Frontal cortex (tissue), 4 donors: ENCODE results near the gene DNASE1L3. TPM values are rescaled to one million over a fixed set of nuclear protein-coding genes. Genes with fewer than 3 reads are reported as not detected.

Experiments used
- DNase-seq, 2 donors: peaks; one replicate each; pipeline ENCODE4 v3.0.0; 2012; ENCODE audit warnings: low spot score in 2 of 2
- FAIRE-seq: peaks from 2 replicates; lab custom pipeline; 2012; peaks lifted over from hg19 to GRCh38; lab: Jason Lieb, UNC
- total RNA-seq: library from RNA; depleted of rRNA; stranded (reverse); fragments of >200 nt; gene quantifications from one replicate; pipeline ENCODE4 v1.2.3, GENCODE V29; 2014
- donor health status: control.
- donor health status: control.
- donor health status: control.

Gene DNASE1L3
- total RNA-seq, 1 donor from 2014 or later = 0.41 TPM

DNA sequence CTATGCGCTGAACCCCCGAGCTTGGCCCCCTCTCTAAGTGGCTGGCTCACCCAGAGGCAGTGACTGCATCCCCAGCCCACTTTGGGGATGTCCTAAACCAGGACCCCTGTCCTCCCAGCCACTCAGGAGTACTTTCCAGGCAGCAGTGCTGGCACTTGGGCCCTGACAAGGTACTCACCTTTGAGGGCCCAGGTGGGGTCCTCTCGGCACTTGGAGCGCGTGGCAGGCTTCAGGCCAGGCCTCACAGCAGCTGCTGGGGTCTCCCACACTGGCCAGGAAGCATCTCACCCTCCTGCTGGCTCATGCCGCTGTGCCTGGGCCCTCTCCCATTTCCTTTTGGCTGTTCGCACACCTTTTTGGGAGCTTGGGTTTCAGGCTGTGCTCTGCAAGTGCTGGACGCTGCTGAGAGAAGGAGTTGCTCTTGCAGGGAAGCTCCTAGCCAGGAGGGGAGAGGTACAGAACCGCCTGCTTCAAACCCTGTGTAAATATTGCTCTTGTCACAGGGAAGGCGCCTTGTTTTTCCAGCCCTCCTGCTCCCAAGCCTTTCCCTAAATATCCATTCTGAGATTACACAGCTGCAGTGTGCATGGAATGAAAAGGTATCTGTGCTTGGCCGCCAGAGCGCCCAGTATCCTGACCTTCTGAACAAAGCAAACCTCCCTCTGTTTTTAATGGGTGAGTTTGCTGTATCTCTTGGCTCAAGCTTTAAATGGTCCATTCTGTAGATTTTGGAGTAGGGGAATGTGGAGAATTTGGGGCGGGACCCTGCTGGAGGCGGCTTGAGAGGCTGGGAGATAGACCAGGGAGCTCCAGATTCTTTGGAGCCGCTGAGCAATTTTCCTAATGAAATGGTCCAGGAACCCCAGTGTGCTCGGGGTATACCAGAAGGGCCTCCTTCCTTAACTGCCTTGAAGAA lies 45.6 kb downstream of the DNASE1L3 start:
- no peak for FAIRE-seq
- DNase-seq = no peak

- DNase-seq (no peak), FAIRE-seq (no peak)
These were observed 46.4 kb downstream of the DNASE1L3 start for GRCh38 chr3:58164199-58164879.

DNA sequence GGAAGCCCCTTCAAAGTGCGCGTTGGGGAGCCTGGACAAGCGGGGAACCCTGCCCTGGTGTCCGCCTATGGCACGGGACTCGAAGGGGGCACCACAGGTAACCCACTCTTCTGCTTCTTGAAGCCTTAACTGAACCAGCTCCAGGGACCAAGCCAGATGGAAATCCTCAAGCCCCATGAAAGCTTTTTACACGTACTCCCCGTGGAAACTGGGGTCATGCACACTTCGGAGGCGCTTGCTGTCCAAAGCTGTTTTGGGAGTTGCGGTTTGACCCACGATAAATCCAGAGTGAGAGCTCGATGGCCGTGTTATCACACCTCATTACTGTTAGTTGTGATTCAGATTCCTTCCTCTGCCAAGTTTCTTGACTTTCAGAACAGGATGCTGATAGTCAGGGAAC lies 47.5 kb downstream of the DNASE1L3 start:
- no peak for FAIRE-seq
- DNase-seq = no peak

- no peak for FAIRE-seq
- DNase-seq = no peak
These were observed 49.1 kb downstream of the DNASE1L3 start for GRCh38 chr3:58161435-58162398.

DNA sequence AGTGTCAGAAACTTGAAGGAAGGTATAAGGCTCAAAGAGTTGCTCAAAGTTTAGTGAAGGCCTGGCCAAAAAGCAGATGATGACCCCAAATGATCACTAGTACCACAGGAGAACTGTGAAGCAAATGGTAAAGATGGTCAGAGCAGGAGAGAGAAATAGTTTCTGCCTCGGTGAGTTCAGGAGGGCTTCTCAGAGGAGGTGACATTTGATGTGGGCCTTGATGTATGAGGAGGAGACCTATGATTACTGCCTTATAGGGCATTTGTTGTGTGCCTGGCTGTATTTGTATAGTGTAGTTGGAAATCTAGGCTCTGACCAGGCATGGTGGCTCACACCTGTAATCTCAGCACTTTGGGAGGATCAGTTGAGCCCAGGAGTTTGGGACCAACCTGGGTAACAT lies 50.4 kb downstream of the DNASE1L3 start:
- no peak for DNase-seq
- FAIRE-seq = no peak

DNA sequence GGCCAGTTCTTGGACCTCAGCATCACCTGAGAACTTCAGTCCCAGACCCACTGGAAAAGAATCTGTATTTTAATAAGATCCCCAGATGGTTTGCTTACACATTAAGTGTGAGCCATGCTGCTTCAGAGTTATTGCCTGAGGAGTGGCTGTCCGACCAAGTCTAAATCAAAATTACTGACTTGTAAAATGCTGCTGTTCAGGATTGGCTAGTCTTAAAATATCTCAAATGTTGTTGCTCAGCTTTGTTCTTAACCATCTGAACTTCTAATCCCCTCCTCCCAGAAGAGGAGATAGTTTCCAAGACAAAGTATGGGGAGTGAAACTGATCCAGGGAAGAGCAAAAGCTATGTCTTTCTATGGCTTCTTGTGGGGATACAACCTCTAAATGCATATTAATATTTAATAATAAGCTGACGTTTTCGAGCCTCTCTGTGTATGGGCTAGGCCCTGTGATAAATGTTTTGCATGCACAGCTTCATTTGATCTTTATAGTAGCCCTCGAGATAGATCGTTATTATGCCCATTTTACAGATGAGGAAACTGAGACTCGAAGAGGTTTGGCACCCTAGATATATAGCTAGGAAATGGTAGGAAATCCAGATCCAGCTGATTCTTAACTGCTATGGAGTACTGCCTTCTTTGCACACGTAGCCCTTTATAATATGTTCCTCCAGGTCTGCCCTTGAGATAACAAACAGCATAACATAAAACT lies 52.2 kb downstream of the DNASE1L3 start:
- DNase-seq = no peak
- no peak for FAIRE-seq

DNA sequence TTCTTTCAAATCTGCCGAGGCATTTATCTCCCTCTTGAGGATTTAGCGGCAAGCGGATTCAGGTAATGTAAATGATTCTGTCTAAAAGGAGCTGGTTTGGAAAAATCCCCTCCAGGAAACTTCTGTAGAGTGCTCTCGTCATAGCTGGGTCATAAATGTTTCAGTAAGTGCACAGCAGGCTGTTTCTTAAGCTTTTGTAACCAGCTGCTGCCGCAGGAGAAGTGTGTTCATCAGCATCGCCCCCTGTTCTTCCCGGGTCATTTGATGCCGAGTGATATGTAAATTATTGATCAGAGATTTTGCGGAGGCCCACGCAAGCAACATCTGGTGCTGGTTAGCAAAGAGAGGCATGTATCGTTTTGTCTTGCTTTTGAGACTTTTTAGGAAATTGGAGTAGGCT lies 53.1 kb downstream of the DNASE1L3 start:
- FAIRE-seq (no peak), DNase-seq (no peak)

DNA sequence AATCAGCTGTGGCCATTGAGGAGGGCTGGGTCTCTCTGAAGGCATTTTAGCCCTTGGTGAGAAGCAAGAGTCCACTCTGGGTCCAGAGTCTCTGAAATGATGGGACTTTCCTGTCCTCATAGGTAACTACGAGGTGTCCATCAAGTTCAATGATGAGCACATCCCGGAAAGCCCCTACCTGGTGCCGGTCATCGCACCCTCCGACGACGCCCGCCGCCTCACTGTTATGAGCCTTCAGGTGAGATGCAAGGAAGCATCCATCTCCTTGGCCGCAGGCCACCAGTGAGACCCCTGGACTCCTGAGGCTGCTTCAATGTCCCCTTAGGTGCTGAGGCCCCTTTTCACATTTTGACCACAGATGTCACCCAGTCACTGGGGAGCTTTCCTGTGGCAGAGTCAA lies 54.9 kb downstream of the DNASE1L3 start:
- no peak for FAIRE-seq

GRCh38 chr3:58154626-58155449 lies 55.9 kb downstream of the DNASE1L3 start:
- no peak for FAIRE-seq

More for the DNA sequence above, 54.9 kb downstream of the DNASE1L3 start:
- no peak for DNase-seq

GRCh38 chr3:58153371-58153770 lies 57.4 kb downstream of the DNASE1L3 start:
- DNase-seq = no peak
- FAIRE-seq = no peak

More at GRCh38 chr3:58154626-58155449, 55.9 kb downstream of the DNASE1L3 start:
- no peak for DNase-seq

DNA sequence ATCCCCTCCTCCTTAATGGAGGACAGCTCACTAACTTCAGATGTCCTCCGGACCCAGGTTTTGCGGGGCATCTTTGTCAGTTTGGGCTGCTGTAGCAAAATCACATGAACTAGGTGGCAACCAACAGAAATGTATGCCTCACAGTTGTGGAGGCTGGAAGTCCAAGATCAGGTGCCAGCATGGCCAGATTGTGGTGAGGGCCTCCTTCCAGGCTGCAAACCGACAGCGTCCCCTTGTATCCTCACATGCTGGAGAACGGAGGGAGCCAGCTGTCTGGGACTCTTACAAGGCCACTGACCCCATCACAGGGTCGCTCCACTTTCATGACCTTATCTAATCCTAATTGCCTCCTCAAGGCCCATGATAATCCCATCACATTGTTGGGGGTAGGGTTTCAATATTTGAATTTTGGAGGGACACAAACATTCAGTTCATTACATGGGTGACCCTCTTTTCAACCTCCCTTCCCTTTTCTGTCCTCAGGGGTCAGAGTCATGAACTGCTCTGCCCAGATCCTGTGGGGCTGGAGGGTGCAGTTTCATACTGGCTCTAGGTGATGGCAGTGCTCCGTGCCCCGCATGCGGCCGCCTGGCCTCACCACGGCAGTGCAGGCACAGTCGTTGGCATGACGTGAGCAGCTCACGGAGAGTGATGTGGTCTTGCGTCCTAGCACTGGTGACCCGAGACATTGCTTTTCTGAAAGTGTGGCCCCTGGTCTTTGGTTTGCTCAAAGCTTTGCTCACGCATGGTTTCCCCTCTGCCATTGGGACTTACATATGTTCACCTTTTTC lies 58.4 kb downstream of the DNASE1L3 start:
- FAIRE-seq (no peak), DNase-seq (no peak)

DNA sequence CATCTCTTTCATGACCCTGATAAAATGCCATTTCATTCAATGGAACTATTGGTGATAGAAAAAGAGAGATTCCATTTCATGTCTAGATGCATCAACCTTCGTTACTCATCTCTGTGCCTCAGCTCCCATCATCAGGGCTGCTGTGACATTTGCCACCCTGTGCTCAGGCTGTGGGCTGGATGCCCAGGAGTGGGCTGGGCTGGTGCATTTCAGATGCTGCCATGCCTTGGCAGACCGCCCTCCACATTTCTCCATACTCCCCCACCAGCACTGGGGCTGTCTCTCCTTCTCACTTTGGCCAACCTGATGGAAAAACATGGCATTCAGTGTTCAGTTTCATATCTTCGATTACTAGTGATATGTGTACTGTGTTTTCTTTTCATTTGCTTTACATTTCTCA lies 59.1 kb downstream of the DNASE1L3 start:
- DNase-seq = peak; percentile 37 to 55
- no peak for FAIRE-seq

GRCh38 chr3:58150810-58151199 lies 60.0 kb downstream of the DNASE1L3 start:
- no peak for DNase-seq
- no peak for FAIRE-seq

DNA sequence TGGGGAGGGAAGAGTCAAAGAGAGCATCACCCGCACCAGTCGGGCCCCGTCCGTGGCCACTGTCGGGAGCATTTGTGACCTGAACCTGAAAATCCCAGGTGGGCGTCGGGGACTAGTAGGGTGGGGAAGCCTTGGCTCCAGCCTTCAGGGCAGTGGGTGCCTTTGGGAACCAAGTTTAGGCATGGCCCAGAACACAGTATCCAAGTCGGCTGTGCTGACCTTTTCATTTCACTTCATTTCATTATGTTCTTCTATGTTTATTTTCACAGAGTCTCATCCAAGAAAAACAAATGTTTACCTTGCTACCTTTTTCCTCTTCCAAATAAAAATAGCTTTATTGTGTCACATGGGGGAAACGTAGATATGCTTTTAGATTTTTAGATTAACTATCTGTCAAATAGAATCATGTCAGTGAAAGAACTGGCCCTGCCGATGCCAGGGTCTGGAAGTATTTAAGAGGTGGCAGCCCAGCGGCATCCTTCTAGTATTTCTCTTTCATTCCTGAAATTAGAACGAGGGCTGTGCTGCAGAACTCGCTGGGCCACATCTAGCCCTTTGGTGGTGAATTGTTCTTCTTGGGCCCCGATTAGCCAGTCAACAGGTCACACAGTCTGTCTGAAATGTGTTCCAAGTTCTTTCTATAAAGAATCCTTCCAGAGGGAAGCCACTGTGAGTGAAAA lies 60.5 kb downstream of the DNASE1L3 start:
- FAIRE-seq (no peak), DNase-seq (no peak)

- FAIRE-seq = no peak
- DNase-seq = no peak
These were observed 62.7 kb downstream of the DNASE1L3 start for GRCh38 chr3:58148049-58148448.

DNA sequence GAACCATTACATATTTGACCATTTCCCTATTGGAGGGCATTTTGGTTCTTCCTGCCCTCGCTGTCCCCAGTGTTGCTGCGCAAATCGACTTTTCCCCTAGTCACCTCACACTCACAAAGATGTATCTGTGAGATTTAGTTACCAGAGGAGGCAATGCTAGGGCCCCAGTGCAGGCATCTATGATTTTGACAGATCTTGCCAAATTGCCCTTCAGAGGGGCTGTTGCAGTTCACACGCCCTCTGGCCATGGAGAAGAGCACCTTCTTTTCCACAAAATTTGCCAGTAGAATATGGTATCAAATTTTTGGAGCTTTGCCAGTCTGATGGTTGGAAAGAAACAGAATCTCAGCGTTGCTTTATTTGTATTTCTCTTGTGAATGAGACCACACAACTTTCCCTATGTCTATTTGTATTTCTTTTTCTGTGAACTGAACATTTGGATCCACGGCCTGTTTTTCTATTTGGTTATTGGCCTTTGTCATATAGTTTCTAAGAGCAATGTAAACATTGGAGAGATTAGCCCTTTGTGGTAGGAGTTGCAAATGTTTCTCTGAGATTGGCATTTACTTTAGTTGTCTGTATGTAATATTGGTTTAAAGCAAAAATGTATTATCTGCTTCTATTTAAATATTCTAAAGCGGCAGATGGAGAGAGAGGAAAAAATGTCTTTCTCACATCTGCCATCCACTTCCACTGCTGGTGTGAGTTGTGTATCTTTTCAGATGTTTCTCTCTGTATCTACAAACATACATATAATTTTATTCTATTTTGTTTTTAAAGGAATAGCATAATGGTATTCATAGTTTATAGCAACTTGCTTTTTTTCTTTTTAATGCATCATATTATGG lies 66.1 kb downstream of the DNASE1L3 start:
- DNase-seq (no peak), FAIRE-seq (no peak)
